Sigmoid colon (tissue), 7 donors: ENCODE results near the gene PRKN. TPM values are rescaled to one million over a fixed set of nuclear protein-coding genes. Genes with fewer than 3 reads are reported as not detected.

Experiments
- DNase-seq: peaks from one replicate; pipeline ENCODE4 v3.0.0-alpha.2; 2019
- H3K27ac ChIP-seq, 4 donors: fragments of 200-600 bp; sonication (generic); one replicate each; pipeline ENCODE4 v1.5.1; 2016 to 2019; ENCODE audit warnings: mild to moderate bottlenecking in 1 of 4
- H3K27me3 ChIP-seq, 3 donors: fragments of 200-600 bp; sonication (generic); one replicate each; pipeline ENCODE4 v1.5.1; 2019; ENCODE audit warnings: mild to moderate bottlenecking in 1 of 3
- H3K36me3 ChIP-seq, 4 donors: fragments of 200-600 bp; sonication (generic); one replicate each; pipeline ENCODE4 v1.5.1; 2016 to 2019
- H3K4me1 ChIP-seq, 4 donors: fragments of 200-600 bp; sonication (generic); one replicate each; pipeline ENCODE4 v1.5.1; 2017 to 2019
- H3K4me3 ChIP-seq, 4 donors: fragments of 200-600 bp; sonication (generic); one replicate each; pipeline ENCODE4 v1.5.1; 2017 to 2019; ENCODE audit warnings: mild to moderate bottlenecking in 2 of 4, moderate library complexity in 1 of 4
- H3K9me3 ChIP-seq, 4 donors: fragments of 200-600 bp in 3 of 4; sonication (generic) in 3 of 4; one replicate each; pipeline versions ENCODE4 v1.5.1 to v1.6.1; 2013 to 2019
- CTCF ChIP-seq, 4 experiments: fragments of 450-650 bp in 3 of 4; fragments of 200-600 bp in 1 of 4; IDR thresholded peaks; one replicate each; pipeline ENCODE4 v1.5.1; 2016 to 2019; ENCODE audit warnings: antibody characterized with exemption in 4 of 4, mild to moderate bottlenecking in 3 of 4, moderate library complexity in 2 of 4
- EP300 ChIP-seq, 4 donors: sonication (generic); formaldehyde crosslinking; IDR thresholded peaks; one replicate each; pipeline ENCODE4 v1.6.1; 2017; ENCODE audit warnings: antibody characterized with exemption in 4 of 4
- POLR2A ChIP-seq, 2 donors: fragments of 450-650 bp; IDR thresholded peaks; one replicate each; pipeline ENCODE4 v1.6.1; 2016; ENCODE audit warnings: antibody characterized with exemption in 2 of 2, mild to moderate bottlenecking in 2 of 2, moderate library complexity in 2 of 2
- POLR2AphosphoS5 ChIP-seq, 4 donors: sonication (generic); formaldehyde crosslinking; IDR thresholded peaks; one replicate each; pipeline ENCODE4 v1.6.1; 2017; ENCODE audit warnings: antibody characterized with exemption in 4 of 4
- WGBS, 2 donors: extraction: QIAGEN DNeasy Blood & Tissue Kit; methylation state at CpG; one replicate each; pipeline ENCODE4 v1.1.7; 2013; 5-methylcytosine and 5-hydroxymethylcytosine counted together
- intact Hi-C: fragments of 100-400 bp; cut with DNase I; formaldehyde crosslinking; loops from one replicate; pipeline ENCODE4 v1.15.1; 2023
- polyA plus RNA-seq, 3 donors: library from polyadenylated mRNA; stranded (reverse); fragments of 200-250 nt; gene quantifications; one replicate each; pipeline ENCODE4 v1.2.3, GENCODE V29; 2013
- total RNA-seq, 4 donors: library from RNA; depleted of rRNA; stranded (reverse); fragments of >200 nt; gene quantifications; one replicate each; pipeline ENCODE4 v1.1.0, GENCODE V29; 2016
- donor health status: healthy with polysubstance abuse.
- donor health status: Bipolar disorder and iron deficiency.
- donor health status: healthy.

Gene PRKN
- total and polyA plus RNA-seq, 7 donors, result 0.38 to 173 (median 9.7) TPM

GRCh38 chr6:161302949-161303348 lies 1424.6 kb downstream of the PRKN start:
- H3K27me3 ChIP-seq, result no peaks in the 10 kb centered on the region
- DNase-seq, result no peak
- H3K9me3 ChIP-seq, result no peaks in the 10 kb centered on the region
- H3K27ac ChIP-seq, result no peak overlapping the region
- H3K4me3 ChIP-seq, result no peak overlapping the region
- intact Hi-C loops, result no loop called here
- no peaks in the 10 kb centered on the region for H3K36me3 ChIP-seq
- H3K4me1 ChIP-seq, result peaks cover 0 to 8% (median 2%) of the 10 kb centered on the region in 4 donors
- 85% methylated on average over 6 of the region's 6 CpGs for WGBS, 2 donors
- TF ChIP-seq CTCF (IDR thresholded peaks at IDR 0.05) (no peak), POLR2A (IDR thresholded peaks at IDR 0.05) (no peak), POLR2AphosphoS5 (IDR thresholded peaks at IDR 0.05) (no peak), EP300 (IDR thresholded peaks at IDR 0.05) (no peak)

- Histone ChIP-seq H3K36me3 (no peaks in the 10 kb centered on the region), H3K4me1 (peaks cover 0 to 8% (median 2%) of the 10 kb centered on the region in 4 donors), H3K4me3 (no peak overlapping the region), H3K9me3 (no peaks in the 10 kb centered on the region), H3K27ac (no peak overlapping the region), H3K27me3 (no peaks in the 10 kb centered on the region)
- WGBS, 2 donors, result 64 to 85% methylated on average over 2 of the region's 2 CpGs
- intact Hi-C loops, result no loop called here
- no peak for TF ChIP-seq POLR2A (IDR thresholded peaks at IDR 0.05)
- TF ChIP-seq CTCF (IDR thresholded peaks at IDR 0.05), result no peak
- no peak for TF ChIP-seq EP300 (IDR thresholded peaks at IDR 0.05)
- no peak for TF ChIP-seq POLR2AphosphoS5 (IDR thresholded peaks at IDR 0.05)
- DNase-seq, result no peak
These were observed 1426.2 kb downstream of the PRKN start for GRCh38 chr6:161301338-161301737.

GRCh38 chr6:161300823-161301222 lies 1426.7 kb downstream of the PRKN start:
- Histone ChIP-seq H3K4me1 (peaks cover 0 to 8% (median 2%) of the 10 kb centered on the region in 4 donors), H3K4me3 (no peak overlapping the region), H3K27me3 (no peaks in the 10 kb centered on the region), H3K36me3 (no peaks in the 10 kb centered on the region), H3K9me3 (no peaks in the 10 kb centered on the region), H3K27ac (no peak overlapping the region)
- no peak for DNase-seq
- intact Hi-C loops, result no loop called here
- TF ChIP-seq EP300 (IDR thresholded peaks at IDR 0.05) (no peak), POLR2AphosphoS5 (IDR thresholded peaks at IDR 0.05) (no peak), CTCF (IDR thresholded peaks at IDR 0.05) (no peak), POLR2A (IDR thresholded peaks at IDR 0.05) (no peak)

GRCh38 chr6:161299726-161300125 lies 1427.8 kb downstream of the PRKN start:
- no peak overlapping the region for H3K4me3 ChIP-seq
- H3K27ac ChIP-seq, result no peak overlapping the region
- no peaks in the 10 kb centered on the region for H3K36me3 ChIP-seq
- H3K4me1 ChIP-seq, result peaks cover 0 to 8% (median 2%) of the 10 kb centered on the region in 4 donors
- no peak for DNase-seq
- no peaks in the 10 kb centered on the region for H3K27me3 ChIP-seq
- TF ChIP-seq EP300 (IDR thresholded peaks at IDR 0.05) (no peak), POLR2AphosphoS5 (IDR thresholded peaks at IDR 0.05) (no peak), CTCF (IDR thresholded peaks at IDR 0.05) (no peak), POLR2A (IDR thresholded peaks at IDR 0.05) (no peak)
- 91 to 94% methylated on average over 4 of the region's 4 CpGs for WGBS, 2 donors
- H3K9me3 ChIP-seq, result no peaks in the 10 kb centered on the region
- intact Hi-C loops, result no loop called here

Other genes with a start within 250 kb of the PRKN start
- 1 to 10 TPM in 2 of 4 donors, under 1 TPM in 2; 0.36 to 6.9 (median 1.7) TPM for gene PACRG, start 208 bp upstream of the PRKN start, total RNA-seq
- under 1 TPM in 1 of 3 donors, not detected in 2; 0.12 TPM for gene PACRG, start 208 bp upstream of the PRKN start, polyA plus RNA-seq